Osteoblast (primary cell): Measurements from ENCODE around the gene LIF. TPM values are rescaled to one million over a fixed set of nuclear protein-coding genes. Genes with fewer than 3 reads are reported as not detected.
A peak's percentile ranks its signal among the peaks of the same experiment; 100 is the strongest.

ENCODE experiments used
- DNase-seq: peaks from one replicate; pipeline ENCODE4 v3.0.0; 2011; ENCODE audit warnings: low spot score, mixed read lengths; ENCODE audit not compliant: insufficient read length; ENCODE audit errors: missing footprints
- H2AFZ ChIP-seq: 2 replicates; pipeline ENCODE4 v1.6.0; 2011; ENCODE audit warnings: mild to moderate bottlenecking, low read length
- H3K27ac ChIP-seq: 2 replicates; pipeline ENCODE4 v1.5.1; 2011; ENCODE audit warnings: mild to moderate bottlenecking, low read depth, low read length, moderate library complexity
- H3K27me3 ChIP-seq: 2 replicates; pipeline ENCODE4 v1.6.0; 2012; ENCODE audit warnings: mild to moderate bottlenecking, control low read depth, inconsistent platforms, low read length, moderate library complexity; ENCODE audit not compliant: insufficient read depth
- H3K36me3 ChIP-seq: 2 replicates; pipeline ENCODE4 v1.5.1; 2011; ENCODE audit warnings: mild to moderate bottlenecking, low read length, control low read depth, moderate library complexity; ENCODE audit not compliant: insufficient read depth
- H3K4me1 ChIP-seq: 2 replicates; pipeline ENCODE4 v1.5.1; 2011; ENCODE audit warnings: mild to moderate bottlenecking, low read length, control low read depth, moderate library complexity; ENCODE audit not compliant: insufficient read depth
- H3K4me2 ChIP-seq: 2 replicates; pipeline ENCODE4 v1.6.0; 2011; ENCODE audit warnings: mild to moderate bottlenecking, low read length; ENCODE audit not compliant: insufficient read depth
- H3K4me3 ChIP-seq: fragments of 200-600 bp; sonication (generic); 3 replicates; pipeline ENCODE4 v1.5.1; 2012; ENCODE audit warnings: mild to moderate bottlenecking, low read length, inconsistent platforms; ENCODE audit not compliant: insufficient read depth
- H3K79me2 ChIP-seq: 2 replicates; pipeline ENCODE4 v1.6.0; 2012; ENCODE audit warnings: mild to moderate bottlenecking, low read length, control low read depth, inconsistent platforms; ENCODE audit not compliant: insufficient read depth
- H3K9me3 ChIP-seq: 2 replicates; pipeline ENCODE4 v1.5.1; 2011; ENCODE audit warnings: low read depth, low read length, control low read depth
- H4K20me1 ChIP-seq: 2 replicates; pipeline ENCODE4 v1.6.0; 2012; ENCODE audit warnings: mild to moderate bottlenecking, low read length, control low read depth; ENCODE audit not compliant: insufficient read depth
- total RNA-seq: library from RNA; depleted of rRNA; stranded (reverse); fragments of >200 nt; gene quantifications from 2 replicates; pipeline ENCODE4 v1.2.3, GENCODE V29; 2012
- TF ChIP-seq, protein P1 (sequence below): IDR thresholded peaks from 2 replicates; pipeline ENCODE4 v1.5.1; 2011; ENCODE audit warnings: mild to moderate bottlenecking, low read depth, low read length, moderate library complexity; ENCODE audit errors: extremely low read depth

The LIF gene
- total RNA-seq, 1 donor: 3.3 TPM

- H3K79me2 ChIP-seq: peaks cover 23% of the 10 kb centered on the region
- peak; percentile 76 for DNase-seq
- H3K9me3 ChIP-seq: no peaks in the 10 kb centered on the region
- peaks cover 38% of the 10 kb centered on the region for H3K36me3 ChIP-seq
- H3K27ac ChIP-seq: peak overlapping the region; percentile 96
- TF ChIP-seq, protein P1, sequence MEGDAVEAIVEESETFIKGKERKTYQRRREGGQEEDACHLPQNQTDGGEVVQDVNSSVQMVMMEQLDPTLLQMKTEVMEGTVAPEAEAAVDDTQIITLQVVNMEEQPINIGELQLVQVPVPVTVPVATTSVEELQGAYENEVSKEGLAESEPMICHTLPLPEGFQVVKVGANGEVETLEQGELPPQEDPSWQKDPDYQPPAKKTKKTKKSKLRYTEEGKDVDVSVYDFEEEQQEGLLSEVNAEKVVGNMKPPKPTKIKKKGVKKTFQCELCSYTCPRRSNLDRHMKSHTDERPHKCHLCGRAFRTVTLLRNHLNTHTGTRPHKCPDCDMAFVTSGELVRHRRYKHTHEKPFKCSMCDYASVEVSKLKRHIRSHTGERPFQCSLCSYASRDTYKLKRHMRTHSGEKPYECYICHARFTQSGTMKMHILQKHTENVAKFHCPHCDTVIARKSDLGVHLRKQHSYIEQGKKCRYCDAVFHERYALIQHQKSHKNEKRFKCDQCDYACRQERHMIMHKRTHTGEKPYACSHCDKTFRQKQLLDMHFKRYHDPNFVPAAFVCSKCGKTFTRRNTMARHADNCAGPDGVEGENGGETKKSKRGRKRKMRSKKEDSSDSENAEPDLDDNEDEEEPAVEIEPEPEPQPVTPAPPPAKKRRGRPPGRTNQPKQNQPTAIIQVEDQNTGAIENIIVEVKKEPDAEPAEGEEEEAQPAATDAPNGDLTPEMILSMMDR: no peak
- H3K4me1 ChIP-seq: peaks cover 55% of the 10 kb centered on the region
- no peak overlapping the region for H3K4me3 ChIP-seq
- H3K4me2 ChIP-seq: no peak overlapping the region
- peaks cover 14% of the 10 kb centered on the region for H4K20me1 ChIP-seq
- H3K27me3 ChIP-seq: no peaks in the 10 kb centered on the region
- no peak overlapping the region for H2AFZ ChIP-seq
Observed at GRCh38 chr22:30239488-30240405, 6.8 kb downstream of the LIF start.

GRCh38 chr22:30238661-30239487 lies 7.7 kb downstream of the LIF start:
- DNase-seq: peak; percentile 86
- Histone ChIP-seq H3K4me3 (no peak overlapping the region), H3K27ac (peak overlapping the region; percentile 93), H3K36me3 (peaks cover 29% of the 10 kb centered on the region), H3K27me3 (no peaks in the 10 kb centered on the region), H3K4me2 (no peak overlapping the region), H3K79me2 (peaks cover 14% of the 10 kb centered on the region), H2AFZ (no peak overlapping the region), H4K20me1 (peaks cover 13% of the 10 kb centered on the region), H3K9me3 (no peaks in the 10 kb centered on the region), H3K4me1 (peaks cover 49% of the 10 kb centered on the region)
- TF ChIP-seq, protein P1: no peak

DNA sequence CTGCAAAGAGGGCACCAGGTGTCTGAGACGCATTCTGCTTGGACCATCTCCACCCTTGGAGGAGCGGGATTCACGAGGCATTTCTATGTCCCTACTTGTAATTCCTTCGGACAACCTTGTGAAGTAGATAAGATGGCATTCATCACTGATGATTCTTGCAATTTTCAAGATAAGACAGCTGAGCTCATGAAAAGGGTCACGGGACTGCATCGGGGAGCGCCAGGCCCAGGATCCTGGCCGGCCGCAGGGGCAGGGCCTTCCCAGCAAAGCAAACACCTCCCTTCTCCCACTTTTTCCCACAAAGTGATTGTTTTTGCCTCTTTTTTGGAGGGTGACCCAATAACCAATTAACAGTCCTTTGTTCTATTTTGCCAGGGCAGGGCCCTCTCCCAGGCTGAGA lies 8.4 kb downstream of the LIF start:
- H4K20me1 ChIP-seq: peaks cover 8% of the 10 kb centered on the region
- no peak overlapping the region for H2AFZ ChIP-seq
- peaks cover 47% of the 10 kb centered on the region for H3K4me1 ChIP-seq
- H3K9me3 ChIP-seq: no peaks in the 10 kb centered on the region
- peaks cover 22% of the 10 kb centered on the region for H3K36me3 ChIP-seq
- H3K4me3 ChIP-seq: no peak overlapping the region
- peak; percentile 86 for DNase-seq
- no peak overlapping the region for H3K4me2 ChIP-seq
- no peaks in the 10 kb centered on the region for H3K27me3 ChIP-seq
- TF ChIP-seq, protein P1: no peak
- H3K27ac ChIP-seq: peak overlapping the region; percentile 93
- H3K79me2 ChIP-seq: peaks cover 7% of the 10 kb centered on the region

DNA sequence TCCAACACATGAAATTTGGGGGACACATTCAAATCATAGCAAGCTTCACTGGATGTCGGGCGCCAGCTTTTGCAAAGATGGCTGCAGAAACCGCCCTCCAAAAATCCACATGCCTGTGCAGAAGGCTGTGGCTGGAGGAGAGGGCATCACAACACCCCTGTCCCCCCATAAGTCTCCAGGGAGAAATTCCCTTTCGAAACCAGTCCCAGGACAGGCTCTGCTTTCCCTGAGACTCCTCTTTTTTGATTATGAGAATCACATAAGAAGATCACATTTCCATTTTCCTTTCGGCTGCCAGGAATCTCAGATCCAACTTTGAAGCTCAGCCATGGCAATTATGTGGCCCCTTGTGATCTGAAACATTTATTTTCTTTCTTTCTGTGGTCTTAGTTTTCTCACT lies 9.7 kb downstream of the LIF start:
- H3K4me1 ChIP-seq: peaks cover 43% of the 10 kb centered on the region

More for the DNA sequence above, 9.7 kb downstream of the LIF start:
- peaks cover 9% of the 10 kb centered on the region for H3K36me3 ChIP-seq
- no peak overlapping the region for H2AFZ ChIP-seq
- no peak overlapping the region for H3K4me2 ChIP-seq
- H3K4me3 ChIP-seq: no peak overlapping the region
- no peaks in the 10 kb centered on the region for H3K79me2 ChIP-seq
- no peaks in the 10 kb centered on the region for H3K9me3 ChIP-seq
- no peaks in the 10 kb centered on the region for H4K20me1 ChIP-seq
- TF ChIP-seq, protein P1: no peak
- peak; percentile 66 for DNase-seq
- H3K27me3 ChIP-seq: no peaks in the 10 kb centered on the region
- peak overlapping the region; percentile 93 for H3K27ac ChIP-seq
